ENCODE results near the gene MAGEB2. TPM values are rescaled to one million over a fixed set of nuclear protein-coding genes. Genes with fewer than 3 reads are reported as not detected.
A peak's percentile ranks its signal among the peaks of the same experiment; 100 is the strongest.
"Not testable (repeated sequence)": the region's sequence is repeated elsewhere in the genome, so short reads cannot be mapped to it uniquely, and the experiment has no call there.

The MAGEB2 gene
- total RNA-seq: not detected
- polyA plus RNA-seq (ENCODE audit: insufficient read depth in 1 of 8, insufficient read length in 8 of 8, low replicate concordance in 1 of 8): under 1 TPM in 1 of 8 donors, not detected in 7; 0.11 TPM
- long read RNA-seq, donor 1: 0 reads
- long read RNA-seq, donor 2: 0 reads
- long read RNA-seq, donor 3: 0 reads
- long read RNA-seq, donor 4: 0 reads
- long read RNA-seq, donor 5: 0 reads
- long read RNA-seq, donor 6: 0 reads
- long read RNA-seq, donor 7: 0 reads
- long read RNA-seq, donor 8: 0 reads
- long read RNA-seq, donor 9: 0 reads
- long read RNA-seq, donor 10: 0 reads
- long read RNA-seq, donor 11: 0 reads

GRCh38 chrX:30215357-30215843 is at the start of gene MAGEB2:
Gene MAGEB2, plus strand, starts transcription at chrX:30215563. Its CDS starts 3,018 bp downstream, at chrX:30218581.
- WGBS (ENCODE audit: insufficient coverage): 83% methylated on average over 21 of the region's 29 CpGs

GRCh38 chrX:30170900-30171299 is 44.5 kb upstream of the MAGEB2 start:
- no peak for DNase-seq
- H3K27ac ChIP-seq (ENCODE audit: low read length): no peak overlapping the region
- peaks cover 2% of the 10 kb centered on the region for H3K27me3 ChIP-seq (ENCODE audit: control insufficient read depth, insufficient read depth, low read length)
- no peaks in the 10 kb centered on the region for H3K9me3 ChIP-seq (replicated peaks; ENCODE audit: control insufficient read depth, low read depth, low read length)
- H3K4me3 ChIP-seq (ENCODE audit: low read length): no peak overlapping the region
- 60% methylated on average over 1 of the region's 2 CpGs for WGBS (ENCODE audit: insufficient coverage)
- no peaks in the 10 kb centered on the region for H3K4me1 ChIP-seq (ENCODE audit: control insufficient read depth, insufficient read depth, low read length)
- H3K36me3 ChIP-seq (ENCODE audit: control insufficient read depth, insufficient read depth, low read length): no peaks in the 10 kb centered on the region

More at GRCh38 chrX:30215357-30215843, at the start of gene MAGEB2:
- DNase-seq: no peak
- Histone ChIP-seq H3K27ac (ENCODE audit: low read length) (no peak within 1 kb of the TSS), H3K27me3 (ENCODE audit: control insufficient read depth, insufficient read depth, low read length) (peaks cover 21% of the 10 kb centered on the region), H3K4me3 (ENCODE audit: low read length) (no peak within 1 kb of the TSS), H3K9me3 (replicated peaks; ENCODE audit: control insufficient read depth, low read depth, low read length) (no peaks in the 10 kb centered on the region), H3K4me1 (ENCODE audit: control insufficient read depth, insufficient read depth, low read length) (no peaks in the 10 kb centered on the region), H3K36me3 (ENCODE audit: control insufficient read depth, insufficient read depth, low read length) (no peaks in the 10 kb centered on the region)

GRCh38 chrX:30181353-30181752 is 34.0 kb upstream of the MAGEB2 start:
- no CpG with 5 or more reads among the region's 1 CpG for WGBS (ENCODE audit: insufficient coverage)

GRCh38 chrX:30183554-30183953 is 31.8 kb upstream of the MAGEB2 start:
- no peaks in the 10 kb centered on the region for H3K4me1 ChIP-seq (ENCODE audit: control insufficient read depth, insufficient read depth, low read length)
- DNase-seq: peak; percentile 7
- H3K27me3 ChIP-seq (ENCODE audit: control insufficient read depth, insufficient read depth, low read length): peaks cover 16% of the 10 kb centered on the region
- no peaks in the 10 kb centered on the region for H3K36me3 ChIP-seq (ENCODE audit: control insufficient read depth, insufficient read depth, low read length)
- WGBS (ENCODE audit: insufficient coverage): 56% methylated on average over 1 of the region's 3 CpGs
- H3K27ac ChIP-seq (ENCODE audit: low read length): no peak overlapping the region
- H3K4me3 ChIP-seq (ENCODE audit: low read length): no peak overlapping the region
- no peaks in the 10 kb centered on the region for H3K9me3 ChIP-seq (replicated peaks; ENCODE audit: control insufficient read depth, low read depth, low read length)

More at GRCh38 chrX:30181353-30181752, 34.0 kb upstream of the MAGEB2 start:
- Histone ChIP-seq H3K27me3 (ENCODE audit: control insufficient read depth, insufficient read depth, low read length) (peaks cover 16% of the 10 kb centered on the region), H3K27ac (ENCODE audit: low read length) (no peak overlapping the region), H3K9me3 (replicated peaks; ENCODE audit: control insufficient read depth, low read depth, low read length) (no peaks in the 10 kb centered on the region), H3K36me3 (ENCODE audit: control insufficient read depth, insufficient read depth, low read length) (no peaks in the 10 kb centered on the region), H3K4me1 (ENCODE audit: control insufficient read depth, insufficient read depth, low read length) (no peaks in the 10 kb centered on the region), H3K4me3 (ENCODE audit: low read length) (no peak overlapping the region)
- DNase-seq: peak; percentile 26

GRCh38 chrX:30190426-30190825 is 24.9 kb upstream of the MAGEB2 start:
- Histone ChIP-seq H3K27ac (ENCODE audit: low read length) (no peak overlapping the region), H3K36me3 (ENCODE audit: control insufficient read depth, insufficient read depth, low read length) (no peaks in the 10 kb centered on the region), H3K9me3 (replicated peaks; ENCODE audit: control insufficient read depth, low read depth, low read length) (no peaks in the 10 kb centered on the region), H3K27me3 (ENCODE audit: control insufficient read depth, insufficient read depth, low read length) (peaks cover 12% of the 10 kb centered on the region), H3K4me3 (ENCODE audit: low read length) (no peak overlapping the region), H3K4me1 (ENCODE audit: control insufficient read depth, insufficient read depth, low read length) (no peaks in the 10 kb centered on the region)
- DNase-seq: no peak
- no CpG with 5 or more reads among the region's 2 CpGs for WGBS (ENCODE audit: insufficient coverage)

GRCh38 chrX:30193910-30194309 is 21.5 kb upstream of the MAGEB2 start:
- not testable (repeated sequence) for H3K9me3 ChIP-seq (replicated peaks; ENCODE audit: control insufficient read depth, low read depth, low read length); DNase-seq; H3K27me3 ChIP-seq (ENCODE audit: control insufficient read depth, insufficient read depth, low read length); H3K27ac ChIP-seq (ENCODE audit: low read length); H3K4me3 ChIP-seq (ENCODE audit: low read length); H3K4me1 ChIP-seq (ENCODE audit: control insufficient read depth, insufficient read depth, low read length); H3K36me3 ChIP-seq (ENCODE audit: control insufficient read depth, insufficient read depth, low read length)
- WGBS (ENCODE audit: insufficient coverage): 49% methylated on average over 2 of the region's 6 CpGs

GRCh38 chrX:30196322-30196721 is 19.0 kb upstream of the MAGEB2 start:
- Histone ChIP-seq H3K9me3 (replicated peaks; ENCODE audit: control insufficient read depth, low read depth, low read length) (no peaks in the 10 kb centered on the region), H3K4me3 (ENCODE audit: low read length) (no peak overlapping the region), H3K27me3 (ENCODE audit: control insufficient read depth, insufficient read depth, low read length) (peaks cover 2% of the 10 kb centered on the region), H3K4me1 (ENCODE audit: control insufficient read depth, insufficient read depth, low read length) (no peaks in the 10 kb centered on the region), H3K36me3 (ENCODE audit: control insufficient read depth, insufficient read depth, low read length) (no peaks in the 10 kb centered on the region), H3K27ac (ENCODE audit: low read length) (no peak overlapping the region)
- peak; percentile 2 for DNase-seq
- WGBS (ENCODE audit: insufficient coverage): no CpG with 5 or more reads among the region's 1 CpG

- Histone ChIP-seq H3K27me3 (ENCODE audit: control insufficient read depth, insufficient read depth, low read length) (peaks cover 10% of the 10 kb centered on the region), H3K4me3 (ENCODE audit: low read length) (no peak overlapping the region), H3K4me1 (ENCODE audit: control insufficient read depth, insufficient read depth, low read length) (no peaks in the 10 kb centered on the region)
These were observed 3.2 kb upstream of the MAGEB2 start for GRCh38 chrX:30212172-30212571.

GRCh38 chrX:30217465-30217864 is 2.1 kb downstream of the MAGEB2 start:
- no peaks in the 10 kb centered on the region for H3K4me1 ChIP-seq (ENCODE audit: control insufficient read depth, insufficient read depth, low read length)
- no peaks in the 10 kb centered on the region for H3K36me3 ChIP-seq (ENCODE audit: control insufficient read depth, insufficient read depth, low read length)
- no peaks in the 10 kb centered on the region for H3K9me3 ChIP-seq (replicated peaks; ENCODE audit: control insufficient read depth, low read depth, low read length)
- no peak overlapping the region for H3K4me3 ChIP-seq (ENCODE audit: low read length)
- peaks cover 18% of the 10 kb centered on the region for H3K27me3 ChIP-seq (ENCODE audit: control insufficient read depth, insufficient read depth, low read length)
- no CpG with 5 or more reads among the region's 1 CpG for WGBS (ENCODE audit: insufficient coverage)
- no peak for DNase-seq
- no peak overlapping the region for H3K27ac ChIP-seq (ENCODE audit: low read length)

More at GRCh38 chrX:30212172-30212571, 3.2 kb upstream of the MAGEB2 start:
- H3K36me3 ChIP-seq (ENCODE audit: control insufficient read depth, insufficient read depth, low read length): no peaks in the 10 kb centered on the region
- DNase-seq: no peak
- no peak overlapping the region for H3K27ac ChIP-seq (ENCODE audit: low read length)
- H3K9me3 ChIP-seq (replicated peaks; ENCODE audit: control insufficient read depth, low read depth, low read length): no peaks in the 10 kb centered on the region
- WGBS (ENCODE audit: insufficient coverage): 86% methylated on average over 1 of the region's 2 CpGs

GRCh38 chrX:30219372-30219771 is 4.0 kb downstream of the MAGEB2 start:
- WGBS (ENCODE audit: insufficient coverage): 66% methylated on average over 3 of the region's 4 CpGs
- Histone ChIP-seq H3K36me3 (ENCODE audit: control insufficient read depth, insufficient read depth, low read length) (no peaks in the 10 kb centered on the region), H3K27me3 (ENCODE audit: control insufficient read depth, insufficient read depth, low read length) (peaks cover 18% of the 10 kb centered on the region), H3K4me3 (ENCODE audit: low read length) (no peak overlapping the region), H3K9me3 (replicated peaks; ENCODE audit: control insufficient read depth, low read depth, low read length) (no peaks in the 10 kb centered on the region), H3K27ac (ENCODE audit: low read length) (no peak overlapping the region), H3K4me1 (ENCODE audit: control insufficient read depth, insufficient read depth, low read length) (no peaks in the 10 kb centered on the region)
- no peak for DNase-seq

Measured in muscle of leg (tissue), 16 donors.